Activated CD4-positive, alpha-beta T cell treated with anti-CD3 and anti-CD28 coated beads for 36 hours (primary cell): Measurements from ENCODE around the gene ILDR2. TPM values are rescaled to one million over a fixed set of nuclear protein-coding genes. Genes with fewer than 3 reads are reported as not detected.

Experiments used
- ATAC-seq: fragments of 200-7000 bp; cut with Tn5 transposase; one replicate; pipeline ENCODE4 v1.10.0; 2021; ENCODE audit warnings: mild to moderate bottlenecking, moderate library complexity
- CTCF ChIA-PET: fragments of 350-600 bp; sonication (Branson Sonifier 250); formaldehyde crosslinking; loops from one replicate; lab custom pipeline; 2021; ENCODE audit warnings: antibody characterized with exemption; lab: Charles Lee
- POLR2A ChIA-PET: fragments of 350-600 bp; sonication (Branson Sonifier 250); formaldehyde crosslinking; loops from one replicate; lab custom pipeline; 2021; ENCODE audit warnings: antibody characterized with exemption, inconsistent platforms; lab: Charles Lee
- DNase-seq: peaks from one replicate; pipeline ENCODE4 v3.0.0-alpha.2; 2020
- H3K27ac Mint-ChIP-seq: one replicate; pipeline ENCODE4 v1.8.0; 2021; ENCODE audit warnings: mixed read lengths
- H3K27me3 Mint-ChIP-seq: one replicate; pipeline ENCODE4 v1.8.0; 2021; ENCODE audit warnings: mixed read lengths
- H3K36me3 Mint-ChIP-seq: one replicate; pipeline ENCODE4 v1.8.0; 2021; ENCODE audit warnings: low read depth, mixed read lengths
- H3K4me1 Mint-ChIP-seq: one replicate; pipeline ENCODE4 v1.8.0; 2021; ENCODE audit warnings: mixed read lengths
- H3K4me3 Mint-ChIP-seq: one replicate; pipeline ENCODE4 v1.8.0; 2021; ENCODE audit warnings: mild to moderate bottlenecking, moderate library complexity, mixed read lengths
- H3K9me3 Mint-ChIP-seq: one replicate; pipeline ENCODE4 v1.8.0; 2021; ENCODE audit warnings: low read depth, mixed read lengths
- intact Hi-C, 2 experiments: fragments of 100-400 bp; cut with DNase I in 1 of 2; cut with micrococcal nuclease in 1 of 2; formaldehyde crosslinking; loops; one replicate each; pipeline versions ENCODE4 v1.14.2 to v1.15.1; 2022 to 2024; cut with DNase I, micrococcal nuclease
- total RNA-seq, 2 experiments: library from RNA; stranded (reverse); gene quantifications; one replicate each; pipeline ENCODE4 v1.2.3, GENCODE V29; 2021

The ILDR2 gene
- total RNA-seq, 2 experiments from 2014 or later = 9.1 to 14.6 TPM

DNA sequence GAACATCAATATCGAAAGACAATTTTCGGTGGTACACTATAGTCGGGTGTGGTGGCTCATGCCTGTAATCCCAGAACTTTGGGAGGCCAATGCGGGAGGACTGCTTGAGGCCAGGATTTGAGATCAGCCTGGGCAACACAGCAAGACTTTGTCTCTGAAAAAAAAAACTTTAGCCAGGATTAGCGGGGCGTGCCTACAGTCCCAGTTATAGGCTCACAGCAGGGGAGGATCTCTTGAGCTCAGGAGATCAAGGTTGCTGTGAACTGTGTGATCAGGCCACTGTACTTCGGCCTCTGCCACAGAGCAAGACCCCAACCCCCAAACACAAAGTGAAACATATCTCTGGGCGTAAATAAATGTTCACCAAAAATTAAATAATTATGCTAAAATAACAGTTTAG lies 100.9 kb downstream of the ILDR2 start:
- POLR2A ChIA-PET = interaction anchor here (0.6 to 1.1 kb wide), 3 partner anchors 30 to 569 kb away, joined by 5 to 12 read pairs (median 6); no protein-coding TSS in a partner anchor
- H3K27ac Mint-ChIP-seq = no peak overlapping the region
- peak overlapping the region; percentile 92 for H3K4me3 Mint-ChIP-seq
- H3K27me3 Mint-ChIP-seq = no peaks in the 10 kb centered on the region
- CTCF ChIA-PET = interaction anchor here (0.6 to 5.7 kb wide), 2 partner anchors 34 to 185 kb away, joined by 4 to 42 read pairs; no protein-coding TSS in a partner anchor
- no peak for ATAC-seq
- H3K9me3 Mint-ChIP-seq = peaks cover 3% of the 10 kb centered on the region
- intact Hi-C loops = no loop called here
- H3K36me3 Mint-ChIP-seq = peaks cover 10% of the 10 kb centered on the region
- H3K4me1 Mint-ChIP-seq = peaks cover 57% of the 10 kb centered on the region
- DNase-seq = no peak

DNA sequence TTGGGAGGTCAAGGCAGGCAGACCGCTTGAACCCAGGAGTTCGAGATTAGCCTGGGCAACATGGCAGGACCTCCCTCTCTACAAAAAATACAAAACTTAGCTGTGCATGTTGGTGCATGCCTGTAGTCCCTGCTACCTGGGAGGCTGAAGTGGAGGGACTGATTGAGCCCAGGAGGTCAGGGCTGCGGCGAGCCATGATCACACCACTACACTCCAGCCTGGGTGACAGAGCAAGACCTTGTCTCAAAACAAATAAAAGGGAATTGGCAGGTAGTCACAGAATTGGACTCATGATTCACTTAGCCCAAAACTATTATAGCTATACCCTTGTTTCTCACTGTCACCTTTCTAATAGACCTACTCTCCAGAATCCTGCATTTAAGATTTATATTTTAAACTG lies 104.8 kb downstream of the ILDR2 start:
- intact Hi-C loops = no loop called here
- peaks cover 58% of the 10 kb centered on the region for H3K4me1 Mint-ChIP-seq
- no peaks in the 10 kb centered on the region for H3K9me3 Mint-ChIP-seq
- H3K27ac Mint-ChIP-seq = peak overlapping the region; percentile 31
- POLR2A ChIA-PET = interaction anchor here (0.5 to 0.7 kb wide), 2 partner anchors 18 to 29 kb away, joined by 3 read pairs; no protein-coding TSS in a partner anchor
- CTCF ChIA-PET = interaction anchor here (1.4 kb wide), 1 partner anchor 24 kb away, joined by 5 read pairs; no protein-coding TSS in a partner anchor
- peaks cover 20% of the 10 kb centered on the region for H3K36me3 Mint-ChIP-seq
- no peak overlapping the region for H3K4me3 Mint-ChIP-seq
- DNase-seq (no peak), ATAC-seq (no peak)
- H3K27me3 Mint-ChIP-seq = no peaks in the 10 kb centered on the region

DNA sequence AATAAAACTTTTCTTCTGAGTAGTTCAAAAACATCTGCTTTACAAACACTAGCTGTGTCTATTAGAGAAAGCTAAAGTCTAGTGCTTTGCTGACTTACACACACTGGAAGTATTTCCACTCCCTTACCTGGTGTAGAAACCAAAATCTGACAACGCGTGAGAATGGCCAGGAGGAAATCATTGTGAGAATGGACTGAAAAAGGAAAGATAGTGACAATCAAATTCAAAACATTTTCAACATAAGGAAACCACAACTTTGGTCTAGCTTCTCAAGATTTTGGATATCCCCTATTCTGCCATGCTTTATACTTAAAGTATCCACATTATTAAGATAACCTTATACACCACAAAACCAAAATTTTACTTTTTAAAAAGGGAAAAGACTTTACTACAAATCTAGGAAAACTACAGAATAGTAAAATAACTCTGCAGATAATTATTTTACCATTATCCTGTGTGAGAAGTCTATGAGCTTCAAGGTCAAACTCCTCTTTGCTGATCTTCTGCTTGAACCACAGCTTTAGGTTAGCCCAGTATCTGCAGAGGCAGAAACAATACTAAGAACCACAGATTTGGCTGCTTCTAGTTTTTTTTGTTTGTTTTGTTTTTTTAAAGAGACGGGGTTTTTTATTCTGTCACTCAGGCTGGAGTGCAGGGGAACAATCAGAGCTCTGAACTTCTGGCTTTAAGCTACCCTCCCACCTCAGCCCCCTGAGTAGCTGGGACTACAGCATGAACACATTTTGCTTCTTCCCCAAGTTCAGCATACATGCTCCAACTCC lies 105.8 kb downstream of the ILDR2 start:
- ATAC-seq = peak; percentile 44
- POLR2A ChIA-PET = no interaction called here

DNA sequence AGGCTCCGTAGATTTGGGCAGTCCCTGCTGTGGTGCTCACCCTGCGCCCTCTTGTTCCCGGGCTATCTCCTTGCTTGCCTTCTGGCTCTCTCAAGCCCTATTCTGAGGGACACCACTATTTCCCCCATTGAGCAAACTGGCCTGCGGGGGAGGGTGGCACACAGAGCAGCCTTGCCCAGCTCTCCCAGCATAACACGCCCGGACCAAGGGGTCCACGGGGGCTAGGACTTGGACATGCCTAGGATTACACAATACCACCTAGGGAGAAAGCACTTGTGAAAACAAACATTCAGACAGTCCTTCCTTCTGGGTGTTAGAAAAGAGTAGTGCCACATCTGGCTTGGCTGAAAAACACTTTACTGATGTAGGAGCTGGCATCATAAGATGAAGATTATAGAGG lies 106.7 kb downstream of the ILDR2 start:
- Mint-ChIP-seq H3K4me1 (peaks cover 42% of the 10 kb centered on the region), H3K27me3 (no peaks in the 10 kb centered on the region), H3K36me3 (peaks cover 25% of the 10 kb centered on the region), H3K9me3 (no peaks in the 10 kb centered on the region), H3K4me3 (no peak overlapping the region), H3K27ac (peak overlapping the region; percentile 52)
- no peak for ATAC-seq
- DNase-seq = no peak
- ChIA-PET CTCF (interaction anchor here (0.6 to 2.4 kb wide), 6 partner anchors 11 to 399 kb away, joined by 3 to 11 read pairs (median 4); no protein-coding TSS in a partner anchor), POLR2A (no interaction called here)
- intact Hi-C loops = no loop called here

More for the DNA sequence above, 105.8 kb downstream of the ILDR2 start:
- DNase-seq = no peak
- Mint-ChIP-seq H3K27me3 (no peaks in the 10 kb centered on the region), H3K4me1 (peaks cover 48% of the 10 kb centered on the region), H3K27ac (peak overlapping the region; percentile 70), H3K4me3 (no peak overlapping the region), H3K36me3 (peaks cover 23% of the 10 kb centered on the region), H3K9me3 (no peaks in the 10 kb centered on the region)
- CTCF ChIA-PET = interaction anchor here (0.5 to 2.4 kb wide), 10 partner anchors 12 to 957 kb away, joined by 3 to 11 read pairs (median 3); no protein-coding TSS in a partner anchor
- intact Hi-C loops = no loop called here

DNA sequence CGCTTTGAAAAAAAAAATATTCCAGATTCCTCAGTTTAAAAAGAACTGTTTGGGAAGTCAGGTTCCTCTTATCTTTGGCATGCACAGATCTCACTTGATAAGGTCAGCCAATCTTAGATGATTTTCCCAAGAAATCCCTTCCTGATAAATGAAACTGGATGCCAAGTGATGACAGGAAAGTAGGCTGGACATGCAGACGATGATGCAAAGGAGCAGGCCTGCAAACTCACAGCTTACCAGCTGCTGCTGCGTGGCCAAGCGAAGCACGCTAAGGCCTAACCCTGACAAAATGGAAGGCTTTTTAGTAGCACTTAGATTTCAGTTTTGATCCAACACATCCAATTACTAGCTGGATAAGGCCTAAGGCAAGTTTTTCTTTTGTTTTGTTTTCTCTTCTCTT lies 109.4 kb downstream of the ILDR2 start:
- no peak for ATAC-seq
- no peak overlapping the region for H3K27ac Mint-ChIP-seq
- CTCF ChIA-PET = no interaction called here
- H3K36me3 Mint-ChIP-seq = peaks cover 37% of the 10 kb centered on the region
- POLR2A ChIA-PET = interaction anchor here (0.7 kb wide), 1 partner anchor 23 kb away, joined by 3 read pairs; no protein-coding TSS in a partner anchor
- no peak for DNase-seq
- H3K4me3 Mint-ChIP-seq = no peak overlapping the region
- H3K4me1 Mint-ChIP-seq = peaks cover 24% of the 10 kb centered on the region
- no peaks in the 10 kb centered on the region for H3K9me3 Mint-ChIP-seq
- H3K27me3 Mint-ChIP-seq = no peaks in the 10 kb centered on the region
- intact Hi-C loops = no loop called here

DNA sequence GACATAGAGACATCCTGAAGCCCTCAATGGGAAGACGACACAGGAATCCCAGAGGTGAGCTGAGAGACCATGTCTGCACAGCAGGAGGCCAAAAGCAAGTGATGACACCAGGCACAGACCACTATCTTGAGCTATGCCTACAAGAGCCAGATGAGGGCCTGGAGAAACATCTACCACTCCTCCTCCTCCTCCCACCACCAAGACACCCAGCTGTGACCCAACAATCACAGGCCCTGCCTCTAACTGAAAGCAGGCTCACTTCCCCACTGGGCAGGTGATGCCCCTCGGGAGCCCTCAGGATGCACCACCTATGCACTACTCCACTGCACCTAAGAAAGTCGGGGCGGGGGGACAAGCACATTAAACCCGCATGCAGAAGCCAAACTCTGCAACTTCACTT lies 115.7 kb downstream of the ILDR2 start:
- POLR2A ChIA-PET = no interaction called here
- ATAC-seq = no peak
- peaks cover 46% of the 10 kb centered on the region for H3K36me3 Mint-ChIP-seq

DNA sequence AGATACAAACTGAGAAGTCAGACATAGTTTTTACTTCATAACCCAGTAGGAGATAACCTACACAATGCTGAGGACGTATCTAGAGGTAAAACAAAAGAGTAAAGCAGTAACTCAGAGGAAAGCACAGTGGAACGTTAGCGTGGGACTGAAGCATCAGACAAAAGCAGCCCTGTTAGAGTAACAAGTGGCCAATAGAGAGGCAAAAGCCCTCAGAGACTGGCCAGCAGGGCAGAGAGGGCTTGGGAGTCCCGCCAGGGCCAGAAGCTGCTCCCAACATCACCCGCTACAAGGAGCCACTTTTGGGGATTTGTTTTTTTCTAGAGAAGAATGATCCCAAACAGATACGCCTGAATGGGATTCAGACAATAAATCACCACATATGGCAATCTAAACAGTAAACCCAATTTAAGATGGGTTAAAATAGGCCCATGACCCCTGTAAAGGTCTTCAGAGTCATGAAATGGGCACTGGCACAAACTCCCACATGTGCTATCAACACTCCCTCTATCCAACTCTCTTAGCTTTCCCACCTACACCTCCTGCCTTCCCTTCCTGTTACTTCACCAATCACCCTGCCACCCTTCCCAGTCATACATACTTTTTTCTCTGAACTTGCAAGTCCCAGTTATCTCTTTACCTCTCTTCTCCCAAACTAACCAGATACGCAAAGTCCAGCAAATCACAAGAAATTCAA lies 116.5 kb downstream of the ILDR2 start:
- DNase-seq = no peak
- ATAC-seq = no peak
- Mint-ChIP-seq H3K27me3 (no peaks in the 10 kb centered on the region), H3K4me3 (no peak overlapping the region), H3K9me3 (no peaks in the 10 kb centered on the region), H3K36me3 (peaks cover 50% of the 10 kb centered on the region), H3K27ac (no peak overlapping the region), H3K4me1 (peaks cover 5% of the 10 kb centered on the region)
- POLR2A ChIA-PET = interaction anchor here (1.0 kb wide), 1 partner anchor 18 kb away, joined by 4 read pairs; no protein-coding TSS in a partner anchor
- CTCF ChIA-PET = interaction anchor here (1.1 kb wide), 1 partner anchor 52 kb away, joined by 7 read pairs; no protein-coding TSS in a partner anchor
- intact Hi-C loops = no loop called here

More for the DNA sequence above, 115.7 kb downstream of the ILDR2 start:
- CTCF ChIA-PET = no interaction called here
- no peak overlapping the region for H3K4me3 Mint-ChIP-seq
- H3K4me1 Mint-ChIP-seq = peaks cover 3% of the 10 kb centered on the region
- no peak for DNase-seq
- H3K27me3 Mint-ChIP-seq = no peaks in the 10 kb centered on the region
- no peak overlapping the region for H3K27ac Mint-ChIP-seq
- intact Hi-C loops = no loop called here
- no peaks in the 10 kb centered on the region for H3K9me3 Mint-ChIP-seq

Other genes with a start within 250 kb of the ILDR2 start
- 10 to 100 TPM; 36.2 to 40.6 TPM for gene POGK, start 136.1 kb downstream of the ILDR2 start, total RNA-seq
- gene TADA1, start 99.3 kb downstream of the ILDR2 start, total RNA-seq = 10 to 100 TPM; 16.0 to 19.5 TPM
- under 1 TPM in 1 of 2 experiments, not detected in 1; 0.11 TPM for gene MAEL, start 13.7 kb upstream of the ILDR2 start, total RNA-seq
- under 1 TPM; 0.39 to 0.56 TPM for gene GPA33, start 114.8 kb upstream of the ILDR2 start, total RNA-seq
- not detected for gene STYXL2, start 118.5 kb upstream of the ILDR2 start, total RNA-seq
- gene POU2F1, start 245.3 kb upstream of the ILDR2 start, total RNA-seq = 10 to 100 TPM; 20.3 to 21.6 TPM